Ishikawa (cell line): ENCODE results near the gene ZC2HC1C.

Experiments
- CEBPB ChIP-seq: IDR thresholded peaks from 2 replicates; pipeline ENCODE4 v1.6.1; 2012
- CREB1 ChIP-seq: IDR thresholded peaks from 2 replicates; pipeline ENCODE4 v1.6.1; 2012; ENCODE audit warnings: low read depth
- EGR1 ChIP-seq: IDR thresholded peaks from 2 replicates; pipeline ENCODE4 v1.6.1; 2012
- EP300 ChIP-seq: IDR thresholded peaks from 2 replicates; pipeline ENCODE4 v1.6.1; 2012; ENCODE audit warnings: borderline replicate concordance
- FOXM1 ChIP-seq: IDR thresholded peaks from 2 replicates; pipeline ENCODE4 v1.6.1; 2012; ENCODE audit warnings: low read depth, borderline replicate concordance
- MAX ChIP-seq: IDR thresholded peaks from 2 replicates; pipeline ENCODE4 v1.6.1; 2012
- NFIC ChIP-seq: IDR thresholded peaks from 2 replicates; pipeline ENCODE4 v1.6.1; 2012
- RAD21 ChIP-seq: IDR thresholded peaks from 2 replicates; pipeline ENCODE4 v1.6.1; 2012; ENCODE audit warnings: low read depth
- REST ChIP-seq: IDR thresholded peaks from 2 replicates; pipeline ENCODE4 v1.6.1; 2012; ENCODE audit warnings: low read depth, mild to moderate bottlenecking
- TAF1 ChIP-seq: IDR thresholded peaks from 2 replicates; pipeline ENCODE4 v1.6.1; 2012; ENCODE audit warnings: low read depth, mild to moderate bottlenecking
- TCF12 ChIP-seq: IDR thresholded peaks from 2 replicates; pipeline ENCODE4 v1.6.1; 2012; ENCODE audit warnings: low read depth
- TEAD4 ChIP-seq: IDR thresholded peaks from 2 replicates; pipeline ENCODE4 v1.6.1; 2012
- USF1 ChIP-seq: IDR thresholded peaks from 2 replicates; pipeline ENCODE4 v1.6.1; 2012
- YY1 ChIP-seq: IDR thresholded peaks from 2 replicates; pipeline ENCODE4 v1.6.1; 2012; ENCODE audit warnings: low read depth
- ZBTB7A ChIP-seq: IDR thresholded peaks from 2 replicates; pipeline ENCODE4 v1.6.1; 2012; ENCODE audit warnings: low read depth

Gene ZC2HC1C

GRCh38 chr14:75126679-75127473 is 57.4 kb downstream of the ZC2HC1C start, which contains the start of gene NEK9:
Gene NEK9, minus strand, starts transcription at chr14:75127048. Its CDS starts 127 bp downstream, at chr14:75126921.
- peak; percentile 70; the same call in 1 of the 2 replicates for TF ChIP-seq YY1
- TF ChIP-seq FOXM1 = no peak; the same call in 1 of the 2 replicates
- TF ChIP-seq TCF12 = peak; percentile 40; the same call in 1 of the 2 replicates
- no peak for TF ChIP-seq CEBPB
- TF ChIP-seq RAD21 = no peak
- no peak for TF ChIP-seq REST
- no peak for TF ChIP-seq EP300
- peak; percentile 97 for TF ChIP-seq TAF1
- no peak for TF ChIP-seq EGR1
- TF ChIP-seq MAX = peak; percentile 80
- TF ChIP-seq USF1 = no peak
- TF ChIP-seq ZBTB7A = no peak
- peak; percentile 25; the same call in 1 of the 2 replicates for TF ChIP-seq TEAD4
- TF ChIP-seq NFIC = peak; percentile 56
- 0 out of 2 replicates have a peak, but pooled peaks have one; percentile 8 for TF ChIP-seq CREB1

GRCh38 chr14:75127903-75128595 is 58.6 kb downstream of the ZC2HC1C start:
- TF ChIP-seq CREB1 (no peak), ZBTB7A (no peak), EP300 (no peak), YY1 (no peak), USF1 (no peak), EGR1 (no peak), TAF1 (no peak), TCF12 (no peak), NFIC (no peak), REST (no peak), FOXM1 (no peak), CEBPB (no peak)

- TF ChIP-seq CREB1 = no peak
- no peak for TF ChIP-seq NFIC
- no peak for TF ChIP-seq ZBTB7A
These were observed 59.2 kb downstream of the ZC2HC1C start for GRCh38 chr14:75128596-75128990.
